Activated T-helper 1 cell treated with anti-CD3 and anti-CD28 coated beads, Interleukin-2, amount 50 U/mL, for 16 hours (primary cell): ENCODE data around the gene DIS3L.
"Not testable (repeated sequence)": the region's sequence is repeated elsewhere in the genome, so short reads cannot be mapped to it uniquely, and the experiment has no call there.

Experiments
- DNase-seq, 2 donors: peaks; one replicate each; pipeline ENCODE4 v3.0.0-alpha.2; 2020; ENCODE audit warnings: low read depth in 1 of 2, low spot score in 1 of 2

DIS3L gene

GRCh38 chr15:66309828-66310227, 16.5 kb downstream of the DIS3L start:
- DNase-seq: no peak

- no peak for DNase-seq
Observed at GRCh38 chr15:66310786-66311185, 17.4 kb downstream of the DIS3L start.

GRCh38 chr15:66312144-66312543, 18.8 kb downstream of the DIS3L start:
- no peak for DNase-seq

- DNase-seq: no peak
Observed at GRCh38 chr15:66323312-66323928, 30.1 kb downstream of the DIS3L start.

- DNase-seq: no peak
Observed at GRCh38 chr15:66326051-66326450, 32.7 kb downstream of the DIS3L start.

GRCh38 chr15:66327736-66328135, 34.4 kb downstream of the DIS3L start:
- DNase-seq: no peak

- no peak for DNase-seq
Observed at GRCh38 chr15:66328771-66329170, 35.4 kb downstream of the DIS3L start.

- DNase-seq: not testable (repeated sequence)
Observed at GRCh38 chr15:66348530-66348929, 55.2 kb downstream of the DIS3L start.

- no peak for DNase-seq
Observed at GRCh38 chr15:66356077-66356358, 62.6 kb downstream of the DIS3L start.

GRCh38 chr15:66356359-66357236, 63.2 kb downstream of the DIS3L start, which contains the start of gene TIPIN:
Gene TIPIN, minus strand, starts transcription at chr15:66356685. Its CDS starts 3,738 bp downstream, at chr15:66352947.
- peak; percentile 94 to 95 for DNase-seq

- DNase-seq: no peak
Observed at GRCh38 chr15:66359740-66360139, 66.4 kb downstream of the DIS3L start.

GRCh38 chr15:66361745-66362460, 68.5 kb downstream of the DIS3L start:
- not testable (repeated sequence) for DNase-seq

GRCh38 chr15:66362776-66363175, 69.4 kb downstream of the DIS3L start:
- no peak for DNase-seq

- DNase-seq: no peak
Observed at GRCh38 chr15:66364944-66365528, 71.7 kb downstream of the DIS3L start.

GRCh38 chr15:66369773-66370651, 76.6 kb downstream of the DIS3L start:
- DNase-seq: no peak

GRCh38 chr15:66374179-66374578, 80.8 kb downstream of the DIS3L start:
- no peak for DNase-seq

GRCh38 chr15:66378814-66379430, 85.6 kb downstream of the DIS3L start:
- no peak for DNase-seq

GRCh38 chr15:66381376-66381775, 88.0 kb downstream of the DIS3L start:
- not testable (repeated sequence) for DNase-seq
